B cell (primary cell): ENCODE data around the gene GNAI2. TPM values are rescaled to one million over a fixed set of nuclear protein-coding genes. Genes with fewer than 3 reads are reported as not detected.

ENCODE experiments used
- ATAC-seq: fragments of 200-7000 bp; cut with Tn5 transposase; one replicate; pipeline ENCODE4 v1.10.0; 2021; ENCODE audit warnings: low read depth, mild to moderate bottlenecking, moderate number of reproducible peaks, moderate library complexity
- CTCF ChIA-PET: fragments of 350-600 bp; sonication (Branson Sonifier 250); formaldehyde crosslinking; loops from one replicate; lab custom pipeline; 2021; ENCODE audit warnings: antibody characterized with exemption, inconsistent platforms; lab: Charles Lee
- POLR2A ChIA-PET: fragments of 350-600 bp; sonication (Branson Sonifier 250); formaldehyde crosslinking; loops from one replicate; lab custom pipeline; 2021; ENCODE audit warnings: antibody characterized with exemption; lab: Charles Lee
- DNase-seq: peaks from one replicate; pipeline ENCODE4 v3.0.0; 2013
- H2AFZ ChIP-seq: 2 replicates; pipeline ENCODE4 v1.6.1; 2012; ENCODE audit warnings: mild to moderate bottlenecking, low read depth, low read length; ENCODE audit not compliant: insufficient read depth, poor library complexity, severe bottlenecking
- H3K27ac ChIP-seq, 2 donors: 1 replicate in 1 of 2; 2 replicates in 1 of 2; pipeline ENCODE4 v1.5.1; 2012 to 2013; ENCODE audit warnings: low read length in 2 of 2, mild to moderate bottlenecking in 2 of 2, moderate library complexity in 1 of 2
- H3K27me3 ChIP-seq, 4 experiments: fragments of 200-600 bp in 1 of 4; sonication (generic) in 1 of 4; replicated peaks in 1 of 4; 1 replicate in 2 of 4; 2 replicates in 2 of 4; pipeline versions ENCODE4 v1.6.1 to v1.7.0; 2013 to 2016; ENCODE audit warnings: low read length in 3 of 4, mild to moderate bottlenecking in 2 of 4, mixed read lengths in 1 of 4, moderate library complexity in 1 of 4; ENCODE audit not compliant: insufficient read depth in 4 of 4, control insufficient read depth in 3 of 4; ENCODE audit errors: control extremely low read depth in 1 of 4
- H3K36me3 ChIP-seq, 2 experiments: replicated peaks in 1 of 2; 1 replicate in 1 of 2; 2 replicates in 1 of 2; pipeline versions ENCODE4 v1.6.1 to v1.7.1; 2013; ENCODE audit warnings: low read length in 1 of 2; ENCODE audit not compliant: insufficient read depth in 2 of 2, control insufficient read depth in 1 of 2; ENCODE audit errors: control extremely low read depth in 1 of 2, extremely low read depth in 1 of 2
- H3K4me1 ChIP-seq, 2 donors: fragments of 200-600 bp in 1 of 2; sonication (generic) in 1 of 2; 1 replicate in 1 of 2; 2 replicates in 1 of 2; pipeline versions ENCODE4 v1.5.1 to v1.6.1; 2013 to 2017; ENCODE audit warnings: low read length in 2 of 2; ENCODE audit not compliant: control insufficient read depth in 2 of 2, insufficient read depth in 2 of 2
- H3K4me2 ChIP-seq: replicated peaks from 2 replicates; pipeline ENCODE3; 2012; ENCODE audit warnings: mild to moderate bottlenecking, low read depth, low read length; ENCODE audit not compliant: poor library complexity, severe bottlenecking
- H3K4me3 ChIP-seq, 5 experiments: fragments of 200-600 bp in 1 of 5; sonication (generic) in 1 of 5; 1 replicate in 3 of 5; 2 replicates in 2 of 5; pipeline versions ENCODE4 v1.5.1 to v1.7.0; 2011 to 2016; ENCODE audit warnings: low read length in 4 of 5, mild to moderate bottlenecking in 4 of 5, low read depth in 2 of 5, control low read depth in 1 of 5, moderate library complexity in 1 of 5; ENCODE audit not compliant: insufficient read depth in 1 of 5; ENCODE audit errors: control extremely low read depth in 1 of 5, extremely low read depth in 1 of 5
- H3K79me2 ChIP-seq: fragments of 200-600 bp; sonication (generic); one replicate; pipeline ENCODE4 v1.6.0; 2016; ENCODE audit warnings: low read length; ENCODE audit not compliant: control insufficient read depth, insufficient read depth
- H3K9ac ChIP-seq: fragments of 200-600 bp; sonication (generic); 2 replicates; pipeline ENCODE4 v1.6.1; 2017; ENCODE audit warnings: mild to moderate bottlenecking, low read length, moderate library complexity
- H3K9me3 ChIP-seq, 3 donors: one replicate each; pipeline versions ENCODE4 v1.6.1 to v1.7.1; 2013; ENCODE audit warnings: low read length in 2 of 3; ENCODE audit not compliant: control insufficient read depth in 2 of 3, insufficient read depth in 1 of 3; ENCODE audit errors: control extremely low read depth in 1 of 3
- H4K20me1 ChIP-seq: 2 replicates; pipeline ENCODE4 v1.6.0; 2012; ENCODE audit warnings: mild to moderate bottlenecking, low read length; ENCODE audit not compliant: insufficient read depth, control insufficient read depth, poor library complexity, severe bottlenecking
- H3K27ac Mint-ChIP-seq: one replicate; pipeline ENCODE4 v1.8.0; 2021; ENCODE audit warnings: mixed read lengths
- H3K27me3 Mint-ChIP-seq: one replicate; pipeline ENCODE4 v1.8.0; 2021; ENCODE audit warnings: mixed read lengths
- H3K4me1 Mint-ChIP-seq: one replicate; pipeline ENCODE4 v1.8.0; 2021; ENCODE audit warnings: mixed read lengths
- H3K4me3 Mint-ChIP-seq: one replicate; pipeline ENCODE4 v1.8.0; 2021; ENCODE audit warnings: mixed read lengths
- H3K9me3 Mint-ChIP-seq: one replicate; pipeline ENCODE4 v1.8.0; 2022; ENCODE audit warnings: mixed read lengths; ENCODE audit not compliant: insufficient read depth
- EZH2 ChIP-seq: IDR thresholded peaks from 2 replicates; pipeline ENCODE4 v1.6.1; 2012; ENCODE audit warnings: borderline replicate concordance, low read depth, mild to moderate bottlenecking, moderate library complexity, low read length; ENCODE audit not compliant: insufficient read depth, poor library complexity, severe bottlenecking
- WGBS: methylation state at CpG from one replicate; pipeline ENCODE4 v1.1.5; 2013; ENCODE audit warnings: missing lambda C conversion rate; ENCODE audit not compliant: insufficient coverage; 5-methylcytosine and 5-hydroxymethylcytosine counted together
- intact Hi-C: fragments of 100-400 bp; cut with micrococcal nuclease; formaldehyde crosslinking; loops from one replicate; pipeline ENCODE4 v1.10.0; 2022
- polyA plus RNA-seq: library from polyadenylated mRNA; depleted of rRNA; stranded (reverse); fragments of >200 nt; gene quantifications from 2 replicates; pipeline ENCODE4 v1.2.3, GENCODE V29; 2012
- total RNA-seq, 2 donors: library from RNA; stranded (reverse); fragments of 120-200 nt in 1 of 2; gene quantifications; 1 replicate in 1 of 2; 2 replicates in 1 of 2; pipeline versions ENCODE4 v1.2.3 to v1.2.4, GENCODE V29; 2013 to 2022
- TF ChIP-seq, protein P1 (sequence below): fragments of 200-600 bp; IDR thresholded peaks from one replicate; pipeline ENCODE4 v1.8.0; 2022; ENCODE audit warnings: antibody characterized with exemption, mild to moderate bottlenecking

Gene GNAI2
- total and polyA plus RNA-seq, 2 donors (not counting 1 experiment from before 2014, with no cell fraction given): 302 to 491 TPM

DNA sequence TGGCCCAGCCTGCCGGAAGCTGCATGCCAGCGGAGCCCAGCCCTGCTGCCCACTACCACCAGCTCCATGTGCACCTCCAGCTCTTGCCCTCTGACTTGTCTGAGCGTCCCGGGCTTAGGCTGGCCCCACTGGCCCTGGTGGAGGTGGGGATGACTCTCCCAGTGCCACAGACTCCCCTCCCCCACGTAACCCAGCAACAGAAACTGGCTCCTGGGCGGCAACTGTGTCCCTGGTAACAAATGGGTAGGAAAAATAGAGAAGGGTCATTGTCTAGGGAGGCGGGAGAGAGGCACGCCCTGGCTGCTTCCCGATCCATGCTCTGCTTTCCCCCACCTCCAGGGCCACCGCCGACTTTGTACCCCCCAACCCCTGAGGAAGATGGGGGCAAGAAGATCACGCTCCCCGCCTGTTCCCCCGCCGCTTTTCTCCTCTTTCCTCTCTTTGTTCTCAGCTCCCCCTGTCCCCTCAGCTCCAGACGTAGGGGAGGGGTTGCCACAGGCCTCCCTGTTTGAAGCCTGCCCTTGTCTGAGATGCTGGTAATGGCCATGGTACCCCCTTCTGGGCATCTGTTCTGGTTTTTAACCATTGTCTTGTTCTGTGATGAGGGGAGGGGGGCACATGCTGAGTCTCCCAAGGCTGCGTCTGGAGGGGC lies 22.2 kb downstream of the GNAI2 start:
- TF ChIP-seq, protein P1, sequence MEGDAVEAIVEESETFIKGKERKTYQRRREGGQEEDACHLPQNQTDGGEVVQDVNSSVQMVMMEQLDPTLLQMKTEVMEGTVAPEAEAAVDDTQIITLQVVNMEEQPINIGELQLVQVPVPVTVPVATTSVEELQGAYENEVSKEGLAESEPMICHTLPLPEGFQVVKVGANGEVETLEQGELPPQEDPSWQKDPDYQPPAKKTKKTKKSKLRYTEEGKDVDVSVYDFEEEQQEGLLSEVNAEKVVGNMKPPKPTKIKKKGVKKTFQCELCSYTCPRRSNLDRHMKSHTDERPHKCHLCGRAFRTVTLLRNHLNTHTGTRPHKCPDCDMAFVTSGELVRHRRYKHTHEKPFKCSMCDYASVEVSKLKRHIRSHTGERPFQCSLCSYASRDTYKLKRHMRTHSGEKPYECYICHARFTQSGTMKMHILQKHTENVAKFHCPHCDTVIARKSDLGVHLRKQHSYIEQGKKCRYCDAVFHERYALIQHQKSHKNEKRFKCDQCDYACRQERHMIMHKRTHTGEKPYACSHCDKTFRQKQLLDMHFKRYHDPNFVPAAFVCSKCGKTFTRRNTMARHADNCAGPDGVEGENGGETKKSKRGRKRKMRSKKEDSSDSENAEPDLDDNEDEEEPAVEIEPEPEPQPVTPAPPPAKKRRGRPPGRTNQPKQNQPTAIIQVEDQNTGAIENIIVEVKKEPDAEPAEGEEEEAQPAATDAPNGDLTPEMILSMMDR: no peak
- no peak for TF ChIP-seq EZH2
- no peak overlapping the region for H3K27ac Mint-ChIP-seq
- Histone ChIP-seq H4K20me1 (peaks cover 66% of the 10 kb centered on the region), H3K79me2 (peaks cover 24% of the 10 kb centered on the region), H3K4me1 (peaks cover 12 to 23% of the 10 kb centered on the region in 2 donors), H3K27ac (no peak overlapping the region), H3K9me3 (no peaks in the 10 kb centered on the region), H3K9ac (no peak overlapping the region), H2AFZ (no peak overlapping the region), H3K4me2 (no peak overlapping the region), H3K36me3 (peaks cover 0 to 48% of the 10 kb centered on the region in 2 experiments), H3K4me3 (no peak overlapping the region), H3K27me3 (no peaks in the 10 kb centered on the region)
- ChIA-PET POLR2A (interaction anchor here (1.1 to 2.0 kb wide), 2 partner anchors 11 to 30 kb away, joined by 4 to 21 read pairs; no protein-coding TSS in a partner anchor), CTCF (interaction anchor here (0.6 to 27.3 kb wide), 8 partner anchors 8 to 261 kb away, joined by 3 to 596 read pairs (median 4); partner anchors contain the start of genes GNAI2 and HYAL2)
- DNase-seq: no peak
- H3K4me1 Mint-ChIP-seq: peaks cover 20% of the 10 kb centered on the region
- no peaks in the 10 kb centered on the region for H3K9me3 Mint-ChIP-seq
- no peak overlapping the region for H3K4me3 Mint-ChIP-seq
- 96% methylated on average over 10 of the region's 17 CpGs for WGBS
- intact Hi-C loops: no loop called here
- H3K27me3 Mint-ChIP-seq: no peaks in the 10 kb centered on the region
- no peak for ATAC-seq

DNA sequence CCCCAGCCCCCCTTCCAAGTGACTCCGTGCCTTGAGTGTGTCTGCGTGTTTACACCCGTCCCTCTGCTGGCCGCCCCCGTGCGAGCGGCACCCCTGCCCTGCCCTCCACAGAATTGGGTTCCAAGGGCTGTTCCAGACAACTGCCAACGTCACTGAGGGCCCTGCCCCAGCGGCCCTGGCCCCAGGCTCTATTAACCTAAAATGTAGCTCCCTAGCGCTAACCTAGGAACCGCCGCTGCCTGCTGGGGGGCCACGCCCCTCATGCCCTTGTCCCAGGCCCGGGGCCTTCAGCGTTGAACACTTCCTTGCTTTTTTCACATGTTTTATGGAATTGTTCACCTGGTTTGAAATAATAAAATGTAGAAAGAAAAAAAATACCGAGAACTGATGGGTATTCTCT lies 23.0 kb downstream of the GNAI2 start:
- H2AFZ ChIP-seq: no peak overlapping the region
- no peak overlapping the region for H3K27ac ChIP-seq
- peaks cover 12 to 23% of the 10 kb centered on the region in 2 donors for H3K4me1 ChIP-seq
- DNase-seq: no peak
- 96% methylated on average over 10 of the region's 16 CpGs for WGBS
- H3K27me3 ChIP-seq: no peaks in the 10 kb centered on the region
- H3K79me2 ChIP-seq: peaks cover 16% of the 10 kb centered on the region
- Mint-ChIP-seq H3K27me3 (no peaks in the 10 kb centered on the region), H3K9me3 (no peaks in the 10 kb centered on the region), H3K4me1 (peaks cover 17% of the 10 kb centered on the region), H3K4me3 (no peak overlapping the region), H3K27ac (no peak overlapping the region)
- peaks cover 0 to 41% of the 10 kb centered on the region in 2 experiments for H3K36me3 ChIP-seq
- TF ChIP-seq, protein P1: no peak
- no peak for TF ChIP-seq EZH2
- no peak for ATAC-seq
- H4K20me1 ChIP-seq: peaks cover 58% of the 10 kb centered on the region
- H3K4me2 ChIP-seq: no peak overlapping the region
- H3K9ac ChIP-seq: no peak overlapping the region
- H3K9me3 ChIP-seq: no peaks in the 10 kb centered on the region
- intact Hi-C loops: no loop called here
- CTCF ChIA-PET: interaction anchor here (0.6 to 27.3 kb wide), 8 partner anchors 8 to 260 kb away, joined by 3 to 596 read pairs (median 4); partner anchors contain the start of genes GNAI2 and HYAL2
- no peak overlapping the region for H3K4me3 ChIP-seq
- POLR2A ChIA-PET: interaction anchor here (1.1 to 2.0 kb wide), 2 partner anchors 12 to 31 kb away, joined by 4 to 21 read pairs; no protein-coding TSS in a partner anchor
